GM12872 (cell line): ENCODE results near the gene HOMER2.

Experiments
- CTCF ChIP-seq: IDR thresholded peaks from 3 replicates; pipeline ENCODE4 v1.5.1; 2011; ENCODE audit warnings: low read depth, mild to moderate bottlenecking, low read length, moderate library complexity; ENCODE audit not compliant: insufficient read depth

HOMER2 gene

GRCh38 chr15:82890995-82891390 lies 61.5 kb downstream of the HOMER2 start:
- TF ChIP-seq CTCF = no peak

- no peak for TF ChIP-seq CTCF
These were observed 62.1 kb downstream of the HOMER2 start for GRCh38 chr15:82890338-82890994.

GRCh38 chr15:82882273-82882928 lies 70.1 kb downstream of the HOMER2 start:
- no peak for TF ChIP-seq CTCF

- no peak for TF ChIP-seq CTCF
These were observed 70.8 kb downstream of the HOMER2 start for GRCh38 chr15:82881747-82882146.

- no peak for TF ChIP-seq CTCF
These were observed 71.8 kb downstream of the HOMER2 start for GRCh38 chr15:82880704-82881103.

GRCh38 chr15:82878325-82878724 lies 74.2 kb downstream of the HOMER2 start:
- no peak for TF ChIP-seq CTCF

GRCh38 chr15:82877825-82878224 lies 74.7 kb downstream of the HOMER2 start:
- no peak for TF ChIP-seq CTCF
